GM19324 (cell line): ENCODE results near the gene CBL.

Experiments used
- ATAC-seq: cut with Tn5 transposase; IDR thresholded peaks from one replicate; pipeline ENCODE4 v1.9.1; 2021; ENCODE audit warnings: mild to moderate bottlenecking, moderate library complexity; ENCODE audit not compliant: unreplicated experiment, low FRiP score

The CBL gene

GRCh38 chr11:119262668-119263351, 56.7 kb downstream of the CBL start:
- no peak for ATAC-seq

- ATAC-seq, result no peak
Observed at GRCh38 chr11:119263352-119263940, 57.3 kb downstream of the CBL start.

GRCh38 chr11:119266063-119266462, 59.9 kb downstream of the CBL start:
- ATAC-seq, result no peak

- no peak for ATAC-seq
Observed at GRCh38 chr11:119266517-119267255, 60.5 kb downstream of the CBL start.

- ATAC-seq, result no peak
Observed at GRCh38 chr11:119267645-119268044, 61.5 kb downstream of the CBL start.

GRCh38 chr11:119273721-119274120, 67.6 kb downstream of the CBL start:
- ATAC-seq, result no peak

- no peak for ATAC-seq
Observed at GRCh38 chr11:119277660-119278059, 71.5 kb downstream of the CBL start.

- no peak for ATAC-seq
Observed at GRCh38 chr11:119282495-119282894, 76.4 kb downstream of the CBL start.

GRCh38 chr11:119284344-119285157, 78.4 kb downstream of the CBL start:
- no peak for ATAC-seq

- ATAC-seq, result no peak
Observed at GRCh38 chr11:119285431-119285830, 79.3 kb downstream of the CBL start.

- ATAC-seq, result no peak
Observed at GRCh38 chr11:119288219-119288618, 82.1 kb downstream of the CBL start.

GRCh38 chr11:119290894-119291497, 84.9 kb downstream of the CBL start:
- ATAC-seq, result no peak

- no peak for ATAC-seq
Observed at GRCh38 chr11:119293461-119293860, 87.3 kb downstream of the CBL start.

GRCh38 chr11:119295178-119295577, 89.0 kb downstream of the CBL start:
- ATAC-seq, result no peak

- no peak for ATAC-seq
Observed at GRCh38 chr11:119297938-119298337, 91.8 kb downstream of the CBL start.

GRCh38 chr11:119298726-119299125, 92.6 kb downstream of the CBL start:
- no peak for ATAC-seq

GRCh38 chr11:119299416-119299815, 93.3 kb downstream of the CBL start:
- no peak for ATAC-seq

GRCh38 chr11:119300198-119300964, 94.2 kb downstream of the CBL start:
- no peak for ATAC-seq

GRCh38 chr11:119303227-119303718, 97.1 kb downstream of the CBL start:
- no peak for ATAC-seq
